Measurements from ENCODE around the gene SMYD1.

Gene SMYD1

DNA sequence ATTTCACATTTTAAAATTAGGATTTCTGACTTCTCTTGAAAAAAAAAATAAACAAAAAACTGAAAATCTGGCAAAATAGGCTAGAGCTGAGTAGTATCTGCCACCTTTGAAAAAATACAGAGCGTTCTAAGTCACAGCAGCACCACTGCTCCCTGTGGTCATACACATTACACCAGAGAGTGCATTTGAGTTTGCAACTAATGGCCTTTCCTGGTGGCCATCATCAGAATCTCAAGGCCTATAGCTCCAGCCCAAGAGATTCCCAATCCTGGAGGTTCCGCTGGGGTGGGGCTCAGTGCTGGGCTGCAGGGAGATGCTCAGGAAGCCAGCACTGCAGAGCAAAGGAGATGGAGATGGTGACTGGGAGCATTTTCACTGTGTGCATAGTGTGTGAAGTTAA, 17.5 kb downstream of the SMYD1 start:
- TF ChIP-seq, protein P1, sequence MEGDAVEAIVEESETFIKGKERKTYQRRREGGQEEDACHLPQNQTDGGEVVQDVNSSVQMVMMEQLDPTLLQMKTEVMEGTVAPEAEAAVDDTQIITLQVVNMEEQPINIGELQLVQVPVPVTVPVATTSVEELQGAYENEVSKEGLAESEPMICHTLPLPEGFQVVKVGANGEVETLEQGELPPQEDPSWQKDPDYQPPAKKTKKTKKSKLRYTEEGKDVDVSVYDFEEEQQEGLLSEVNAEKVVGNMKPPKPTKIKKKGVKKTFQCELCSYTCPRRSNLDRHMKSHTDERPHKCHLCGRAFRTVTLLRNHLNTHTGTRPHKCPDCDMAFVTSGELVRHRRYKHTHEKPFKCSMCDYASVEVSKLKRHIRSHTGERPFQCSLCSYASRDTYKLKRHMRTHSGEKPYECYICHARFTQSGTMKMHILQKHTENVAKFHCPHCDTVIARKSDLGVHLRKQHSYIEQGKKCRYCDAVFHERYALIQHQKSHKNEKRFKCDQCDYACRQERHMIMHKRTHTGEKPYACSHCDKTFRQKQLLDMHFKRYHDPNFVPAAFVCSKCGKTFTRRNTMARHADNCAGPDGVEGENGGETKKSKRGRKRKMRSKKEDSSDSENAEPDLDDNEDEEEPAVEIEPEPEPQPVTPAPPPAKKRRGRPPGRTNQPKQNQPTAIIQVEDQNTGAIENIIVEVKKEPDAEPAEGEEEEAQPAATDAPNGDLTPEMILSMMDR (IDR thresholded peaks at IDR 0.05): no peak

DNA sequence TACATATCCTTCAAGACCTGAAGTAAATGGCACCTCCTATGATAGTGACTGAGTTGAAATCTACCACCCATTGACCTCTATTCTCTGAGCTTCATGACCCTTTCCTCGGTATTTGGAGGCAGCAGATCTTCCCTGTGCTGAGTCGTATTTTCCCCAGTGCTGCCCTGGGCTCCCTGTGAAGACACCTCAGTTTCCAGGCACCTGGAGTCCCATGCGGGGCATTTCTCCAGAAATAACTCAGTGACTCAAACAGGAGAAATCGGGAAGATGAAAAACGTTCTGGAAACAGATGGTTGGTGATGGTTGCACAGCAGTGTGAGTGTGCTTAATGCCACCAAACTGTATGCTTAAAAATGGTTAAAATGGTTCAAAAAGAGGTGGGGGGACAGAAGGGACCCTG, 18.0 kb downstream of the SMYD1 start:
- TF ChIP-seq, protein P1 (IDR thresholded peaks at IDR 0.05): no peak

DNA sequence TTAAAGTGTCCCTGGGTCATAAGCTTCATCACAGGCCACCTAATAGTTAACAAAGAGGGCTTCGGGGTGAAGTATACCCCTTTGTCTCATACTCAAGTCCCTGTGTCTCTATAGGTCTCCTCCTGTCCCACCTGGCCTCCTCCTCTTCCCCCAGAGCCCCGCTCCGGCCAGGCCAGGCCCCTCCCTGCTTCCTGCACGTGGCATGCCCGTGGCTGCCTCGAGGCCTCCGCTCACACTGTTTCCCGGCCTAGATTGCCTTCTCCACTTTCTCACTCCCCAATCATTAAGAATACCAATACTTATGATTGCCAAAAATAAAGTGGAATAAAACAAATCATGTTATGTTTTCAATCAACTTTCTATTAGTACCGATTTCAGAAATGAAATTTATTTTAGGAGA, 18.8 kb downstream of the SMYD1 start:
- TF ChIP-seq, protein P1 (IDR thresholded peaks at IDR 0.05): no peak

DNA sequence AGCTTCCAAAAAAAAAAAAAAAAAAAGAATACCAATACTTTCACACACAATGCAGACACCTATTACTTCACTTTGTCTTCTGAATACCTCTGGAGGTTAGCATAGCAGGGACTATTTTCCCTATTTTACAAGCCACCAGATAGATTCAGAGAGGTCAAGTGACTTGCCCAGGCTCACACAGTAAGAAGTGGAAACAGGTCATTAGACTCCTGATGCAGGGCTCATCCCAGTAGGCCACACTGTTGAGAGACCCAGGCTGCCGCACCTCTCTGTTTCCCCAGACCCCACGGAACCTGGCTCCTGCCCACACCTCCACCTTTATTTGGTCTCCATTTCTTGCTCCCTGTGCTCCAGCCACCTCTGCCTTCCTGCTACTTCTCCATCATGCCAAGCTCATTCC, 19.4 kb downstream of the SMYD1 start:
- TF ChIP-seq, protein P1 (IDR thresholded peaks at IDR 0.05): no peak

DNA sequence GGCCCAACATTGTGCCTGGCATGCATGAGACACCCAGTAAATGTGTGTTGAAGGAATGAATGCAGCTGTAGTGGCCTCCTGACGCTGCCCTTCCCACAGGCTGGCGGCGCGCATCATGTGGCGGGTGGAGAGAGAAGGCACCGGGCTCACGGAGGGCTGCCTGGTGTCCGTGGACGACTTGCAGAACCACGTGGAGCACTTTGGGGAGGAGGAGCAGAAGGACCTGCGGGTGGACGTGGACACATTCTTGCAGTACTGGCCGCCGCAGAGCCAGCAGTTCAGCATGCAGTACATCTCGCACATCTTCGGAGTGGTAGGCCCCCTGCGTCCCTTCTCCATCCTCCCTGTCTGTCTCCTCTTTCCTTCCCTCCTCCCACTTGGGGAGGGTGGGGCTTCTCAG, 20.1 kb downstream of the SMYD1 start:
- TF ChIP-seq, protein P1 (IDR thresholded peaks at IDR 0.05): no peak

DNA sequence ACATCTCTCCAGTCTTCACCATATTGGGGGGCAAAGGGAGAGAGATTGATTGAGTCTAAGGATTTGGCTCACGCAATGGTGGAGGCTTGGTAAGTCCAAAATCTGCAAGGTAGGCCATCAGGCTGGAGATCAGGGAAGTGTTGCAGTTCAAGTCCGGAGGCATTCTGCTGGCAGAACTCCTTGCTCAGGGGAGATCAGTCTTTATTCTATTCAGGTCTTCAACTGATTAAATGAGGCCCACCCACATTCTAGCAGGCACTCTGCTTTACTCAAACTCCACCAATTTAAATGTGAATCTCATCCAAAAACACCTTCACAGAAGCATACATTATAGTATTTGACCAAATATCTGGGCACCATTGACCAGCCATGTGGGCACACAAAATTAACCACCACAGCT, 21.4 kb downstream of the SMYD1 start:
- TF ChIP-seq, protein P1 (IDR thresholded peaks at IDR 0.05): no peak

DNA sequence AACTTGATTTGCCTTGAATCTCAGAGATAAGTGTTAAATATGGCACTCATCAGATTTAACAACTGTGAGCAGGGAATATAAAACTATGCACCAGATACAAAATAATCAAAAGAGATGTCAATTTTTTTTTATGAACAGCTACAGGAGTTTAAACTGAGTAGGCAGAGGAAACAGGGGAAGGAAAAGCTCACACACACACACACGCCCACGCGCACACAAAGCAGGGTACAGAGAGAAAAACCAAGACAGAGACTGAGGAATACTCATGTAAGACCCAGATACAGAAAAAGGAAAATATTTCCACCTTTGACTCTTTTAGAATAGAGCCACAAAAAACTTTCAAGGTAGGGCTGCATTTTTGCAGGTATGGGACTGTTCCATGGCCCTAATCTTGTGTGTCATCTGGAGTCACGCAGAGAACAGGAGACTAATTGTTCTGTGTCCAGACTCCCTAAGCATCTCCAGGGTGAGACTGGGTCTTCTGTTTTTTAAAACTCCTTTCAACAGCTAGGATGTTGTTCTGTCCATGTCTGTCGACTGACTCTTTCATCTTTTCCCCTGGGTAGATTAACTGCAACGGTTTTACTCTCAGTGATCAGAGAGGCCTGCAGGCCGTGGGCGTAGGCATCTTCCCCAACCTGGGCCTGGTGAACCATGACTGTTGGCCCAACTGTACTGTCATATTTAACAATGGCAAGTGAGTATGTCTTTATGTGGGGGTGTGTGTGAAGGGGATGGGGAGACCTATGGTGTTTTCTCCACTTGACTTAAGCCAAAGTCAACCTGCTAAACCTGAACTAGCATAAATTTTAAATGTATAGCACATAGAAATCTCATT, 23.0 kb downstream of the SMYD1 start:
- TF ChIP-seq, protein P1 (IDR thresholded peaks at IDR 0.05): no peak

Data from LNCAP (cell line).